ENCODE results near the gene CHST6.

- TF ChIP-seq, protein P1, sequence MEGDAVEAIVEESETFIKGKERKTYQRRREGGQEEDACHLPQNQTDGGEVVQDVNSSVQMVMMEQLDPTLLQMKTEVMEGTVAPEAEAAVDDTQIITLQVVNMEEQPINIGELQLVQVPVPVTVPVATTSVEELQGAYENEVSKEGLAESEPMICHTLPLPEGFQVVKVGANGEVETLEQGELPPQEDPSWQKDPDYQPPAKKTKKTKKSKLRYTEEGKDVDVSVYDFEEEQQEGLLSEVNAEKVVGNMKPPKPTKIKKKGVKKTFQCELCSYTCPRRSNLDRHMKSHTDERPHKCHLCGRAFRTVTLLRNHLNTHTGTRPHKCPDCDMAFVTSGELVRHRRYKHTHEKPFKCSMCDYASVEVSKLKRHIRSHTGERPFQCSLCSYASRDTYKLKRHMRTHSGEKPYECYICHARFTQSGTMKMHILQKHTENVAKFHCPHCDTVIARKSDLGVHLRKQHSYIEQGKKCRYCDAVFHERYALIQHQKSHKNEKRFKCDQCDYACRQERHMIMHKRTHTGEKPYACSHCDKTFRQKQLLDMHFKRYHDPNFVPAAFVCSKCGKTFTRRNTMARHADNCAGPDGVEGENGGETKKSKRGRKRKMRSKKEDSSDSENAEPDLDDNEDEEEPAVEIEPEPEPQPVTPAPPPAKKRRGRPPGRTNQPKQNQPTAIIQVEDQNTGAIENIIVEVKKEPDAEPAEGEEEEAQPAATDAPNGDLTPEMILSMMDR (IDR thresholded peaks at IDR 0.05; ENCODE audit: low read depth, low read length, poor library complexity, severe bottlenecking) = no peak
- TF ChIP-seq EZH2phosphoT487 (IDR thresholded peaks at IDR 0.05; ENCODE audit: borderline replicate concordance, low read length) = no peak
Observed at GRCh38 chr16:75423723-75424104, 71.5 kb downstream of the CHST6 start.
